Type B pancreatic cell (in vitro differentiated cells): ENCODE measurements around the gene MCM9. TPM values are rescaled to one million over a fixed set of nuclear protein-coding genes. Genes with fewer than 3 reads are reported as not detected.

Experiments
- DNase-seq: peaks from one replicate; pipeline ENCODE4 v3.0.0; 2021; ENCODE audit warnings: mixed read lengths; ENCODE audit not compliant: unreplicated experiment; ENCODE audit errors: extremely low spot score
- H3K27ac Mint-ChIP-seq: 2 replicates; pipeline ENCODE4 v1.8.0; 2021; ENCODE audit warnings: mild to moderate bottlenecking, mixed read lengths
- H3K27me3 Mint-ChIP-seq: 2 replicates; pipeline ENCODE4 v1.8.0; 2021; ENCODE audit warnings: mixed read lengths
- H3K36me3 Mint-ChIP-seq: 2 replicates; pipeline ENCODE4 v1.8.0; 2021; ENCODE audit warnings: mixed read lengths
- H3K4me1 Mint-ChIP-seq: one replicate; pipeline ENCODE4 v1.8.0; 2021; ENCODE audit warnings: mixed read lengths; ENCODE audit not compliant: unreplicated experiment
- H3K4me3 Mint-ChIP-seq: 2 replicates; pipeline ENCODE4 v1.8.0; 2021; ENCODE audit warnings: mild to moderate bottlenecking, mixed read lengths
- H3K9me3 Mint-ChIP-seq: 2 replicates; pipeline ENCODE4 v1.8.0; 2021; ENCODE audit warnings: mixed read lengths
- CTCF ChIP-seq: fragments of 200-600 bp; sonication (generic); conservative IDR thresholded peaks from 2 replicates; pipeline ENCODE4 v1.5.0; 2021; ENCODE audit warnings: antibody characterized with exemption, mild to moderate bottlenecking
- total RNA-seq: library from RNA; stranded (reverse); gene quantifications from 2 replicates; pipeline ENCODE4 v1.2.1, GENCODE V29; 2021; ENCODE audit warnings: low replicate concordance

The MCM9 gene
- total RNA-seq, 1 donor from 2014 or later, result 19.6 TPM

GRCh38 chr6:118965371-118965770, 30.4 kb upstream of the MCM9 start:
- Mint-ChIP-seq H3K27ac (no peak overlapping the region), H3K4me1 (no peaks in the 10 kb centered on the region), H3K9me3 (no peaks in the 10 kb centered on the region), H3K4me3 (no peak overlapping the region), H3K36me3 (no peaks in the 10 kb centered on the region), H3K27me3 (no peaks in the 10 kb centered on the region)
- TF ChIP-seq CTCF, result no peak
- DNase-seq, result no peak

GRCh38 chr6:118963003-118963402, 28.0 kb upstream of the MCM9 start:
- Mint-ChIP-seq H3K27ac (no peak overlapping the region), H3K4me1 (no peaks in the 10 kb centered on the region), H3K4me3 (no peak overlapping the region), H3K36me3 (no peaks in the 10 kb centered on the region), H3K27me3 (no peaks in the 10 kb centered on the region), H3K9me3 (no peaks in the 10 kb centered on the region)
- DNase-seq, result no peak
- TF ChIP-seq CTCF, result peak; percentile 54

GRCh38 chr6:118959903-118960302, 24.9 kb upstream of the MCM9 start:
- Mint-ChIP-seq H3K27ac (no peak overlapping the region), H3K4me1 (no peaks in the 10 kb centered on the region), H3K4me3 (no peak overlapping the region), H3K27me3 (no peaks in the 10 kb centered on the region), H3K36me3 (no peaks in the 10 kb centered on the region), H3K9me3 (no peaks in the 10 kb centered on the region)
- no peak for DNase-seq
- no peak for TF ChIP-seq CTCF

DNA sequence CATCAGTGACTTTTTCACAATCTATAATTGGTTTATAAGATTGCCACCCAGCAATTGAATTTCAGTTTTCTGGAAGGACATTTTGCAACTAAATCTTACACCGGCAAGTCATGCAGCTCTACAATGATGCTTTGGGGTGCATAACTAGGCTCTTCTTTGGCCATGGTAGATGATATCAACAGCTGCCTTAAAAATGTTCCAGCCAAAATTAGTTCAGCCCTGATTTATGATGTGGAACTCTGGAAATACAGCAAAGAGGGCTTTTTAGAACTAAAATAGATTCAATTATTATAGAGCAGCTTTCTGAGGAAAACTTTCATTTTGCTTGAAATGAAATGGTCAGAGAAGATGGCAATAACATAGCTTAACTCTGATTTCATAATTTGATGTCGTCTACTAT, 18.4 kb upstream of the MCM9 start:
- H3K9me3 Mint-ChIP-seq, result peaks cover 7% of the 10 kb centered on the region
- H3K4me3 Mint-ChIP-seq, result no peak overlapping the region
- no peaks in the 10 kb centered on the region for H3K27me3 Mint-ChIP-seq
- DNase-seq, result no peak
- no peaks in the 10 kb centered on the region for H3K36me3 Mint-ChIP-seq
- TF ChIP-seq CTCF, result no peak
- no peak overlapping the region for H3K27ac Mint-ChIP-seq
- no peaks in the 10 kb centered on the region for H3K4me1 Mint-ChIP-seq

GRCh38 chr6:118952683-118953082, 17.7 kb upstream of the MCM9 start:
- Mint-ChIP-seq H3K27ac (no peak overlapping the region), H3K36me3 (no peaks in the 10 kb centered on the region), H3K4me3 (no peak overlapping the region), H3K9me3 (peaks cover 7% of the 10 kb centered on the region), H3K4me1 (no peaks in the 10 kb centered on the region), H3K27me3 (no peaks in the 10 kb centered on the region)
- TF ChIP-seq CTCF, result no peak
- DNase-seq, result no peak

DNA sequence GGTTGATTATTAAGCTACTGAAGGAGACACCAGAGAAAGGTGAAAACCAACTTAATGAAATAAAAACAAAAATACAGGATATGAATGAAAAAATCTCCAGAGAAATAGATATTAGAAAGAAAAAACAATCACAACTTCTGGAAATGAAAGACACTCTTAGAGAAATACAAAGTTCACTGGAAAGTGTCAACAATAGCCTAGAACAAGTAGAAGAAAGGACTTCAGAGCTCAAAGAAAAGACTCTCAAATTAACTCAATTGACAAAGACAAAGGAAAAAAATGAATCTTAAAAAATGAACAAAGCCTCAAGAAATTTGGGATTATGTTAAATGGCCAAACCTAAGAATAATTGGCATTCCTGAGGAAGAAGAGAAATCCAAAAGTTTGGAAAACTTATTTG, 10.3 kb upstream of the MCM9 start:
- no peaks in the 10 kb centered on the region for H3K27me3 Mint-ChIP-seq

More for the DNA sequence above, 10.3 kb upstream of the MCM9 start:
- Mint-ChIP-seq H3K4me3 (no peak overlapping the region), H3K4me1 (no peaks in the 10 kb centered on the region), H3K27ac (no peak overlapping the region), H3K9me3 (peaks cover 30% of the 10 kb centered on the region), H3K36me3 (peaks cover 7% of the 10 kb centered on the region)
- no peak for DNase-seq
- no peak for TF ChIP-seq CTCF
